HEK293 (cell line): Measurements from ENCODE around the gene COX7A2L.

ENCODE experiments used
- CTCF ChIA-PET: fragments of 350-600 bp; formaldehyde crosslinking; extraction: SDS; loops from one replicate; lab custom pipeline; 2021; ENCODE audit warnings: antibody characterized with exemption; lab: Yijun Ruan, JAX
- POLR2A ChIA-PET: fragments of 300-600 bp; formaldehyde crosslinking; extraction: SDS; loops from one replicate; lab custom pipeline; 2020; ENCODE audit warnings: antibody characterized with exemption, inconsistent platforms; lab: Yijun Ruan, JAX
- H3K27ac ChIP-seq: fragments of 200-500 bp; sonication (Bioruptor generic); 2 replicates; pipeline ENCODE4 v1.5.1; 2014; ENCODE audit warnings: low read depth, low read length, control low read depth, inconsistent platforms; ENCODE audit errors: extremely low read depth
- H3K36me3 ChIP-seq, 2 experiments: fragments of 200-500 bp in 1 of 2; sonication (Bioruptor generic) in 1 of 2; 1 replicate in 1 of 2; 2 replicates in 1 of 2; pipeline ENCODE4 v1.5.1; 2014 to 2017; ENCODE audit warnings: inconsistent platforms in 2 of 2, low read length in 2 of 2; ENCODE audit not compliant: control insufficient read depth in 2 of 2, insufficient read depth in 1 of 2
- H3K4me1 ChIP-seq: fragments of 200-500 bp; sonication (Bioruptor generic); 2 replicates; pipeline ENCODE4 v1.5.1; 2014; ENCODE audit warnings: mild to moderate bottlenecking, low read length, inconsistent platforms; ENCODE audit not compliant: control insufficient read depth, insufficient read depth
- H3K4me3 ChIP-seq: 2 replicates; pipeline ENCODE4 v1.5.1; 2011; ENCODE audit warnings: low read depth, mild to moderate bottlenecking, control low read depth, low read length, moderate library complexity
- H3K9me3 ChIP-seq: fragments of 200-500 bp; sonication (Bioruptor generic); 2 replicates; pipeline ENCODE4 v1.5.1; 2014; ENCODE audit warnings: low read depth, low read length, inconsistent platforms; ENCODE audit not compliant: control insufficient read depth, insufficient read depth
- HOXA7 ChIP-seq: sonication (generic); formaldehyde crosslinking; IDR thresholded peaks from 2 replicates; pipeline ENCODE4 v1.8.1; 2022; ENCODE audit warnings: missing genetic modification reagents, borderline replicate concordance
- KLF10 ChIP-seq: fragments of 450-650 bp; IDR thresholded peaks from 2 replicates; pipeline ENCODE4 v1.5.1; 2018; ENCODE audit warnings: missing biosample characterization, mild to moderate bottlenecking, missing genetic modification characterization
- KLF16 ChIP-seq: fragments of 450-650 bp; formaldehyde crosslinking; IDR thresholded peaks from 2 replicates; pipeline ENCODE4 v1.5.1; 2017; ENCODE audit warnings: missing biosample characterization, missing genetic modification characterization
- KLF7 ChIP-seq: fragments of 450-650 bp; formaldehyde crosslinking; IDR thresholded peaks from 2 replicates; pipeline ENCODE4 v1.5.1; 2016; ENCODE audit warnings: missing biosample characterization, missing genetic modification characterization, borderline replicate concordance
- KLF8 ChIP-seq: fragments of 450-650 bp; formaldehyde crosslinking; IDR thresholded peaks from 2 replicates; pipeline ENCODE4 v1.5.1; 2016; ENCODE audit warnings: missing biosample characterization, missing genetic modification characterization
- KLF9 ChIP-seq: fragments of 450-650 bp; formaldehyde crosslinking; IDR thresholded peaks from 2 replicates; pipeline ENCODE4 v1.5.1; 2016; ENCODE audit warnings: missing biosample characterization, missing genetic modification characterization, low read depth
- RBAK ChIP-seq: fragments of 450-650 bp; formaldehyde crosslinking; IDR thresholded peaks from 2 replicates; pipeline ENCODE4 v1.5.1; 2016; ENCODE audit warnings: missing biosample characterization, missing genetic modification characterization
- SETDB1 ChIP-seq: IDR thresholded peaks from one replicate; pipeline ENCODE4 v1.6.1; 2017; ENCODE audit warnings: mild to moderate bottlenecking, low read length, moderate library complexity, mixed read lengths; ENCODE audit not compliant: insufficient read length
- ZBTB20 ChIP-seq: fragments of 450-650 bp; formaldehyde crosslinking; IDR thresholded peaks from 2 replicates; pipeline ENCODE4 v1.5.1; 2016; ENCODE audit warnings: missing biosample characterization, missing genetic modification characterization
- ZFP37 ChIP-seq: fragments of 450-650 bp; formaldehyde crosslinking; IDR thresholded peaks from 2 replicates; pipeline ENCODE4 v1.5.1; 2016; ENCODE audit warnings: missing biosample characterization, missing genetic modification characterization
- ZFP69B ChIP-seq: fragments of 450-650 bp; formaldehyde crosslinking; IDR thresholded peaks from 2 replicates; pipeline ENCODE4 v1.5.1; 2016; ENCODE audit warnings: missing biosample characterization, missing genetic modification characterization
- ZNF112 ChIP-seq: fragments of 450-650 bp; formaldehyde crosslinking; IDR thresholded peaks from 2 replicates; pipeline ENCODE4 v1.5.0; 2017; ENCODE audit warnings: missing biosample characterization, missing genetic modification characterization
- ZNF133 ChIP-seq: fragments of 450-650 bp; formaldehyde crosslinking; IDR thresholded peaks from 2 replicates; pipeline ENCODE4 v1.5.1; 2016; ENCODE audit warnings: missing biosample characterization, missing genetic modification characterization
- ZNF138 ChIP-seq: fragments of 450-650 bp; formaldehyde crosslinking; IDR thresholded peaks from 2 replicates; pipeline ENCODE4 v1.5.1; 2016; ENCODE audit warnings: missing biosample characterization, missing genetic modification characterization, borderline replicate concordance
- ZNF174 ChIP-seq: fragments of 450-650 bp; formaldehyde crosslinking; IDR thresholded peaks from 2 replicates; pipeline ENCODE4 v1.5.0; 2017; ENCODE audit warnings: missing biosample characterization, mild to moderate bottlenecking, missing genetic modification characterization
- ZNF19 ChIP-seq: fragments of 450-650 bp; formaldehyde crosslinking; IDR thresholded peaks from 2 replicates; pipeline ENCODE4; 2016; ENCODE audit warnings: missing biosample characterization, missing genetic modification characterization, low read depth
- ZNF24 ChIP-seq: fragments of 450-650 bp; formaldehyde crosslinking; IDR thresholded peaks from 2 replicates; pipeline ENCODE4 v1.5.1; 2016; ENCODE audit warnings: missing biosample characterization, missing genetic modification characterization
- ZNF274 ChIP-seq, 2 experiments: fragments of 200-500 bp in 1 of 2; fragments of 450-650 bp in 1 of 2; sonication (Bioruptor generic) in 1 of 2; formaldehyde crosslinking in 1 of 2; IDR thresholded peaks; 2 replicates each; pipeline versions ENCODE4 v1.5.1 to v1.6.1; 2014 to 2016; ENCODE audit warnings: borderline replicate concordance in 1 of 2, inconsistent platforms in 1 of 2, low read length in 1 of 2, missing biosample characterization in 1 of 2, missing genetic modification characterization in 1 of 2
- ZNF585B ChIP-seq: fragments of 450-650 bp; formaldehyde crosslinking; IDR thresholded peaks from 2 replicates; pipeline ENCODE4 v1.5.1; 2016; ENCODE audit warnings: missing biosample characterization, missing genetic modification characterization
- ZNF600 ChIP-seq: fragments of 450-650 bp; formaldehyde crosslinking; IDR thresholded peaks from 2 replicates; pipeline ENCODE4 v1.5.1; 2016; ENCODE audit warnings: missing biosample characterization, missing genetic modification characterization
- ZNF658 ChIP-seq: fragments of 450-650 bp; formaldehyde crosslinking; IDR thresholded peaks from 2 replicates; pipeline ENCODE4; 2016; ENCODE audit warnings: missing biosample characterization, missing genetic modification characterization
- ZNF704 ChIP-seq: fragments of 450-650 bp; formaldehyde crosslinking; IDR thresholded peaks from 2 replicates; pipeline ENCODE4 v1.5.1; 2016; ENCODE audit warnings: missing biosample characterization, missing genetic modification characterization
- ZNF785 ChIP-seq: fragments of 450-650 bp; formaldehyde crosslinking; IDR thresholded peaks from 2 replicates; pipeline ENCODE4 v1.5.1; 2016; ENCODE audit warnings: missing biosample characterization, missing genetic modification characterization
- ZNF791 ChIP-seq: fragments of 450-650 bp; formaldehyde crosslinking; IDR thresholded peaks from 2 replicates; pipeline ENCODE4 v1.5.1; 2016; ENCODE audit warnings: missing biosample characterization, missing genetic modification characterization
- ZNF792 ChIP-seq: fragments of 450-650 bp; formaldehyde crosslinking; IDR thresholded peaks from 2 replicates; pipeline ENCODE4 v1.5.1; 2016; ENCODE audit warnings: missing biosample characterization, missing genetic modification characterization
- ZNF830 ChIP-seq: fragments of 450-650 bp; IDR thresholded peaks from 2 replicates; pipeline ENCODE4 v1.5.0; 2018; ENCODE audit warnings: missing biosample characterization, missing genetic modification characterization, low read depth, mild to moderate bottlenecking, moderate library complexity
- ZNF843 ChIP-seq: fragments of 450-650 bp; formaldehyde crosslinking; IDR thresholded peaks from 2 replicates; pipeline ENCODE4 v1.5.1; 2016; ENCODE audit warnings: missing biosample characterization, missing genetic modification characterization
- TF ChIP-seq, protein P1 (sequence below): fragments of 450-650 bp; formaldehyde crosslinking; IDR thresholded peaks from 2 replicates; pipeline ENCODE4 v1.5.1; 2016; ENCODE audit warnings: missing biosample characterization, missing genetic modification characterization
- TF ChIP-seq, protein P2 (sequence below): fragments of 450-650 bp; formaldehyde crosslinking; IDR thresholded peaks from 2 replicates; pipeline ENCODE4 v1.5.1; 2017; ENCODE audit warnings: missing biosample characterization, mild to moderate bottlenecking, missing genetic modification characterization, moderate library complexity

COX7A2L gene

DNA sequence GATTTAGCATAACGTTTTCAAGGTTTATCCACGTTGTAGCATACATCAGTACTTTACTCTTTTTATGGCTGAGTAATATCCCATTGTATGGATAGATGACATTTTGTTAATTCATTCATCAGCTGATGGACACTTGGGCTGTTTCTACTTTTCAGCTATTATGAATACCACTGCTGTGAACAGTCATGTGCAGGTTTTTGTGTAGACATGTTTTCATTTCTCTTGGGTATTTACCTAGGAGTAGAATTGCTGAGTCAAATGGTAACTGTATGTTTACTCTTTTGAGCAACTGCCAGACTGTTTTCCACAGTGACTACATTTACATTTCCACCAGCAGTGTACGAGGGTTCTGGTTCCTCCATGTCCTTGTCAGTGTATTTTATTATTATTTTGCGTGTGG lies 33.9 kb downstream of the COX7A2L start:
- no peak for TF ChIP-seq KLF7
- Histone ChIP-seq H3K9me3 (no peaks in the 10 kb centered on the region), H3K4me3 (no peak overlapping the region), H3K27ac (no peak overlapping the region), H3K36me3 (peaks cover 18 to 52% of the 10 kb centered on the region in 2 experiments), H3K4me1 (no peaks in the 10 kb centered on the region)
- POLR2A ChIA-PET, result no interaction called here
- CTCF ChIA-PET, result interaction anchor here (5.1 kb wide), 1 partner anchor 231 kb away, joined by 29 read pairs; no protein-coding TSS in a partner anchor

- ChIA-PET POLR2A (no interaction called here), CTCF (interaction anchor here (0.7 to 5.1 kb wide), 3 partner anchors 230 to 438 kb away, joined by 3 to 29 read pairs (median 3); no protein-coding TSS in a partner anchor)
- H3K4me3 ChIP-seq, result no peak overlapping the region
- peaks cover 18 to 46% of the 10 kb centered on the region in 2 experiments for H3K36me3 ChIP-seq
- H3K9me3 ChIP-seq, result no peaks in the 10 kb centered on the region
- TF ChIP-seq KLF8, result no peak
- TF ChIP-seq KLF16 (tag by site-specific recombination), result no peak
- TF ChIP-seq ZBTB20 (tag by site-specific recombination), result no peak
- TF ChIP-seq ZNF274 (IDR thresholded peaks at IDR 0.05; ENCODE audit: low read length), result no peak
- TF ChIP-seq ZNF274 (tag by site-specific recombination; IDR thresholded peaks at IDR 0.05; ENCODE audit: borderline replicate concordance), result no peak
- no peak for TF ChIP-seq ZNF600 (tag by site-specific recombination)
- TF ChIP-seq ZNF174 (tag by site-specific recombination), result no peak
- TF ChIP-seq ZNF24, result no peak
- no peak for TF ChIP-seq HOXA7
- H3K4me1 ChIP-seq, result no peaks in the 10 kb centered on the region
- no peak overlapping the region for H3K27ac ChIP-seq
Observed at GRCh38 chr2:42325609-42326008, 35.4 kb downstream of the COX7A2L start.

GRCh38 chr2:42324949-42325348 lies 36.1 kb downstream of the COX7A2L start:
- POLR2A ChIA-PET, result no interaction called here
- no peak for TF ChIP-seq ZNF792 (tag by site-specific recombination)
- no peak for TF ChIP-seq ZFP69B (tag by site-specific recombination)
- no peak for TF ChIP-seq KLF10 (tag by site-specific recombination)
- no peak for TF ChIP-seq KLF9
- TF ChIP-seq RBAK (tag by site-specific recombination), result no peak
- TF ChIP-seq ZNF133 (tag by site-specific recombination), result no peak
- TF ChIP-seq ZFP37 (tag by site-specific recombination), result no peak
- no peak for TF ChIP-seq ZNF138 (tag by site-specific recombination)
- TF ChIP-seq ZNF843 (tag by site-specific recombination), result no peak
- no peak for TF ChIP-seq ZNF19 (tag by site-specific recombination)
- TF ChIP-seq ZNF785 (tag by site-specific recombination), result no peak
- no peak for TF ChIP-seq ZNF585B (tag by site-specific recombination)
- TF ChIP-seq, all 188 proteins: peak for 0
- CTCF ChIA-PET, result no interaction called here
- H3K9me3 ChIP-seq, result no peaks in the 10 kb centered on the region
- H3K27ac ChIP-seq, result no peak overlapping the region
- H3K4me3 ChIP-seq, result no peak overlapping the region
- H3K36me3 ChIP-seq, result peaks cover 18 to 46% of the 10 kb centered on the region in 2 experiments
- no peaks in the 10 kb centered on the region for H3K4me1 ChIP-seq

DNA sequence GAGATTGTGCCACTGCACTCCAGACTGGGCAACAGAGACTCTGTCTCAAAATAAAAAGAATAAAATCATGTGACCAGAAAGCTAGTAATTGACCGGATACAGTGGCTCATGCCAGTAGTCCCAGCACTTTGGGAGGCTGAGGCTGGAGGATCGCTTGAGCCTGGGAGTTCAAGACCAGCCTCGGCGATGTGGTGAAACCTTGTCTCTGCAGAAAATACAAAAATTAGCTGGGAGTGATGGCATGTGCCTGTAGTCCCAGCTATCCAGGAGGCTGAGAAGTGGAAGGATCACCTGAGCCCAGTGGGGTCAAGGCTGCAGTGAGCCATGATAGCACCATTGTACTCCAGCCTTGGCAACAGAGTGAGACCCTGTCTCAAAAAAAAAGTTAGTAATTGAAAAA lies 36.8 kb downstream of the COX7A2L start:
- Histone ChIP-seq H3K36me3 (peaks cover 18 to 44% of the 10 kb centered on the region in 2 experiments), H3K9me3 (no peaks in the 10 kb centered on the region), H3K4me1 (no peaks in the 10 kb centered on the region), H3K27ac (no peak overlapping the region), H3K4me3 (no peak overlapping the region)
- ChIA-PET POLR2A (no interaction called here), CTCF (interaction anchor here (0.5 kb wide), 1 partner anchor 11 kb away, joined by 3 read pairs; no protein-coding TSS in a partner anchor)
- TF ChIP-seq, protein P1, sequence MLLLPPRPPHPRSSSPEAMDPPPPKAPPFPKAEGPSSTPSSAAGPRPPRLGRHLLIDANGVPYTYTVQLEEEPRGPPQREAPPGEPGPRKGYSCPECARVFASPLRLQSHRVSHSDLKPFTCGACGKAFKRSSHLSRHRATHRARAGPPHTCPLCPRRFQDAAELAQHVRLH (tag by site-specific recombination), result no peak
- TF ChIP-seq ZNF704 (tag by site-specific recombination) (no peak), SETDB1 (no peak), ZNF830 (tag by site-specific recombination) (no peak), ZNF133 (tag by site-specific recombination) (no peak), ZNF791 (tag by site-specific recombination) (no peak), ZNF112 (tag by site-specific recombination) (no peak), ZNF792 (tag by site-specific recombination) (no peak), ZNF658 (tag by site-specific recombination) (no peak)
- TF ChIP-seq, protein P2, sequence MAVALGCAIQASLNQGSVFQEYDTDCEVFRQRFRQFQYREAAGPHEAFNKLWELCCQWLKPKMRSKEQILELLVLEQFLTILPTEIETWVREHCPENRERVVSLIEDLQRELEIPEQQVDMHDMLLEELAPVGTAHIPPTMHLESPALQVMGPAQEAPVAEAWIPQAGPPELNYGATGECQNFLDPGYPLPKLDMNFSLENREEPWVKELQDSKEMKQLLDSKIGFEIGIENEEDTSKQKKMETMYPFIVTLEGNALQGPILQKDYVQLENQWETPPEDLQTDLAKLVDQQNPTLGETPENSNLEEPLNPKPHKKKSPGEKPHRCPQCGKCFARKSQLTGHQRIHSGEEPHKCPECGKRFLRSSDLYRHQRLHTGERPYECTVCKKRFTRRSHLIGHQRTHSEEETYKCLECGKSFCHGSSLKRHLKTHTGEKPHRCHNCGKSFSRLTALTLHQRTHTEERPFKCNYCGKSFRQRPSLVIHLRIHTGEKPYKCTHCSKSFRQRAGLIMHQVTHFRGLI, result no peak
